Right kidney (tissue), 1 donor: ENCODE data around the gene CLEC4G.

Experiments
- DNase-seq: peaks from one replicate; pipeline ENCODE4 v3.0.0-alpha.2; 2016

CLEC4G gene

DNA sequence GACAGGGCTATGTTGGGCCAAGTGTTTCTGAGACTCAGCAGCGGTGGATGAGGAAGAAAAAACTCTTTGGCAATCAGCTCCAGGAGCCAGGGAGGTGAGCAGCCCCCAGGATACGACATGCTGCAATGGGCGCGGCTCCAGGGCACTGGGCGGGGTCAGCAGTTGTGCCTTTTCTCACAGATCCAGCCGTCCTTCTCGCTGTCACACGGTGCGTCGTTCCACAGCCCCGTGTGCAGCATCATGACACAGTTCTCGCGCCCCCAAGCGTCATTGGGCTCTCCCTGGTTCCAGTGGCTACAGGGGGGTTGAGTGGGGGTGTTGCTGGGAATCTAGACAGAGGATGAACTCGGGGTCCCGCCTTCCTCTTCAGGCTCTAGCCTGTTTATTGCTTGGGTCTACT is 2.7 kb downstream of the CLEC4G start:
- no peak for DNase-seq

DNA sequence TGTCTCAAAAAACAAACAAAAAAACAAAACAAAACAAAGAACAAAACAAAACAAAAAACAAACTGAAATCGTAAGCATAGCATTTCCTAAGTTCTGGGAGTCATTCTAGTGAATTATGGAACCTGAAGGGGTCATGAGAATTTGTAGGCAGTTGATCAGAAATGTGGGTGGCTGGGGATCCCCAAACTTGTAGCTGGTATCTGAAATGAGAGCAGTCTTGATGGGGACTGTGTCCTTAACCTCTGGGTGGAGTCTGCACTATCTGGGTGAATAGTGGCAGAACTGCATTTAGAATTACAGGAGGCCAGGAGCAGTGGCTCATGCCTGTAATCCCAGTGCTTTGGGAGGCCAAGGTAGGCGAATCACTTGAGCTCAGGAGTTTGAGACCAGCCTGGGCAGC is 6.1 kb downstream of the CLEC4G start:
- DNase-seq: no peak

DNA sequence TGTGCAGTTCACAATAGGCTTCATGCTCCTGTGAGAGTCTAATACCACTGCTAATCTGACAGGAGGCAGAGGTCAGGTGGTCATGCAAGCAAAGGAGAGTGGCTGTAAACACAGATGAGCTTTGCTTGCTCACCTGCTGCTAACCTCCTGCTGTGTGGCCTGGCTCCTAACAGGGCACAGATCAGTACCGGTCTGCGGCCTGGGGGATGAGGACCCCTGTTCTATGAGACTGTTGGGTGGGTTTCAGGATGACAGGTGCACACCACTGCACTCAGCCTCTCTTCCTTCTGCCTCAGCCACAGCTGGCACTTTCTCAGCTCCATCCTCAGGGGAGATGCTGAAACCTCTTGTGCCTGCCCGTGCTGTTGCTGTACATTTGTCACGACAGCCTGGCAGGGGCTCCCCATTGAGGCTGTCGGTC is 9.7 kb downstream of the CLEC4G start:
- DNase-seq: no peak

DNA sequence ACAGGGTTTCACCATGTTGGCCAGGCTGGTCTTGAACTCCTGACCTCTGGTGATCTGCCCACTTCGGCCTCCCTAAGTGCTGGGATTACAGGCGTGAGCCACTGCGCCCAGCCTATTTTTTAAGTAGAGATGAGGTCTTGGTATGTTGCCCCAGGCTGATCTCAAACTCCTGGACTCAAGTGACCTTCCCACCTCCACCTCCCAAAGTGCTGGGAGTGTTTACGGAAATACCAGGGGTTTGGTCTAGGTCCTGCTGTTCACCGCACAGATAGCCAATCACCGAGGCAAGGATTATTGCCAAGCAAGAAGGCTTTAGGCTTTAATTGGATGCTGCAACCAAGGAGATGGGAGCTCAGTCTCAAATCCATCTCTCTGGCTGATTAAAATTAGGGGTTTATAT is 11.6 kb downstream of the CLEC4G start:
- DNase-seq: no peak

DNA sequence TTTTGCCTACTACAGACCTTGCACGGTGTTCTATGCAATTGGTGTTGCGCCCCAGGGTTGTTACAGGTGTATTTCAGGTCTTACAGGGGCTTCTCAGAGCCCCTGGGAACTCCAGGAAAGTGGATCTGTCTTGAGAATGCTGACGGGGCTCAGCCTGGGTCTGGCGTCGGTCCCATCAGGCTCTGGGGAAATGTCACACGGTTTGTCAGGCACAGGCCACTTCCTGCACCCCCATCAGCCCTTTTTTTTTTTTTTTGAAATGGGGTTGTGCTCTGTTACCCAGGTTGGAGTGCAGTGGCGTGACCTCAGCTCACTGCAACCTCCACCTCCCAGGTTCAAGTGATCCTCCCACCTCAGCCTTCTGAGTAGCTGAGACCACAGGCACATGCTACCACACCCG is 13.2 kb downstream of the CLEC4G start:
- DNase-seq: no peak

DNA sequence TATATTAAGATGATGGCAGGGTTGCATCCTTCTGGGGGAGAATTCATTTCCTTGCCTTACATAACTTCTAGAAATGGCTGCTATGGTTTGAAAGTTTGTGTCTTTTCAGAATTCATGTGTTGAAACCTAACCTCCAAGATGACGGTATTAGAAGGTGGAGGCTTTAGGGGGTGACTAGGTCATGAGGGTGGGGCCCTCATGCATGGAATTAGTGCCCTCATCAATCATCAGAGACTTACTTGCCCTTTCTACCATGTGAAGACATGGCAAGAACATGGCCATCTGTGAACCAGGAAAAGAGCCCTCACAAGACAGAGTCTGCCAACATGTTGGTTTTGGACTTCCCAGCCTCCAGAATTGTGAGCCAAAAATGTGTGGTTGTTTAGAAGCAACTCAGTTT is 15.1 kb downstream of the CLEC4G start:
- no peak for DNase-seq

DNA sequence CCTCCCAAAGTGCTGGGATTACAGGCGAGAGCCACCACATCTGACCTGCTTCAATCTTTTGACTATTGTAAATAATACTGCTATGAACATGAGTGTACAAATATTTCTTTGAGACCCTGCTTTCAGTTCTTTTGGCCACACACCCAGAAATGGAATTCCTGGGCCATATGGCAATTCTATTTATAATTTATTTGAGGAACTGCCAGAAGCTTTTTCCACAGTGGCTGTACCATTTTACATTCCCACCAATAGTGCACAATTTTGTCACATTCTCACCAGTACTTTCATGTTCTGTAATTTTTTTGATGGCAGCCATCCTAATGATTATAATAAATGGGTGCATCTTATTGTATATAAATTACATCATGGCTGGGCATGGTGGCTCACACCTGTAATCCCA is 16.2 kb downstream of the CLEC4G start:
- DNase-seq: no peak

DNA sequence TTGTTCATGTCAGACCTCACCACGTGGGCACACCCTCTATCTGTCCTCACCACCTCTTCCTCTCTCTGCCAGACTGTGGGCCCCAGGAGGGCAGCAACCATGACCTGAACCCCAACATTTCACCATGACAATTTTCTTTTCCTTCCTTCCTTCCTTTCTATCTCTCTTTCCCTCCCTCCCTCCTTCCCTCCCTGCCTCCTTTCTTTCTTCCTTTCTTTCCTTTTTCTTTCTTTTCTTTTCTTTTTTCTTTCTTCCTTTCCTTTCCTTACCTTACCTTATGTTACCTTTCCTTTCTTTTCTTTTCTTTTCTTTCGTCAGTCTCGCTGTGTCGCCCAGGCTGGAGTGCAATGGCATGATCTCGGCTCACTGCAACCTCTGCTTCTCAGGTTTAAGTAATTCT is 21.3 kb downstream of the CLEC4G start:
- DNase-seq: no peak

DNA sequence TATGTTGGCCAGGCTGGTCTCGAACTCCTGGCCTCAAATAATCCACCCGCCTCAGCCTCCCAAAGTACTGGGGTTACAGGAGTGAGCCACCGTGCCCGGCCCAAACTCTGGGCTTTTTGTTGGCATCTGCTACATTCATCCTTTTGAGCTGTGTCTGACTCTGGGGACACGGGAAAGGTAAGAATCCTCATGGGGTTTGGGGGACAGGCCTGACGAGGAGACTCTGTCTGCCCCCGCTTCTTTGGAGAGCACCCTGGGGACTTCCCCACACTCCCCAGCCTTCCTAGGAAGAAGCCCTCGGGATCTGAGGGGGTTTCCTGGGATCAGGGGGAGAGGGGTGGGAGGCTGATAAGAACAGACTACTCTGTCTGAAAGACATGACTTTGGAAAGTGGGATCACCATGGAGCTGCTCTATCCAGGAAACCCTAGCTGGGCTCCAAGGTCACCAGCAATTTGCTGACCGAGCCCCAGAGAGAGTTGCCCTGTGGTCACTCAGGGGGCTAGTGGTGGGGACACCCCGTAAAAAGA is 21.9 kb downstream of the CLEC4G start:
- DNase-seq: no peak

DNA sequence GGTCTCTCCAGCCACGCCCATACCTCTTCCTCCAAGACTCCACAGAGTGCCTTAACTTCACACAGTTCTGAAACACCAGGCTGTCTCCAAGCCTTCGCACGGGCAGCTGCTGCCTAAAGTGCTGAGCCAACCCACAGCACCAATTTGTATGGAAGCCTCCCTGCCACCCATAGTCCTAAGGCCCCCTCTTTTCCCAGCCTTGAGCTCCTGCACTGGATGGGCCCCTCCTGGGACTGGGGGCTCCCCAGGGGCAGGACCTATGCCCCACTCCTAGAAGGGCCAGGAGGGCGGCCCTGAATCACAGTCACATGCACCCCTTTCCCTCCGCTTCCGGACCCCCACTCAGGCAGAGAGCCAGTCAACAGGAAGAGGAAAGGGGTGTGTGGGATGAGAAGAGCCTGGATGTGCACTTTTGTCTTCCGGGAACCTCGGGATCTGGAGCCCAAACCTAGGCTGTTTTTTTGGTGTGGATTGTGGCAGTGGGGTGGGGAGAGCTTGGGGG is 24.9 kb downstream of the CLEC4G start:
- no peak for DNase-seq

DNA sequence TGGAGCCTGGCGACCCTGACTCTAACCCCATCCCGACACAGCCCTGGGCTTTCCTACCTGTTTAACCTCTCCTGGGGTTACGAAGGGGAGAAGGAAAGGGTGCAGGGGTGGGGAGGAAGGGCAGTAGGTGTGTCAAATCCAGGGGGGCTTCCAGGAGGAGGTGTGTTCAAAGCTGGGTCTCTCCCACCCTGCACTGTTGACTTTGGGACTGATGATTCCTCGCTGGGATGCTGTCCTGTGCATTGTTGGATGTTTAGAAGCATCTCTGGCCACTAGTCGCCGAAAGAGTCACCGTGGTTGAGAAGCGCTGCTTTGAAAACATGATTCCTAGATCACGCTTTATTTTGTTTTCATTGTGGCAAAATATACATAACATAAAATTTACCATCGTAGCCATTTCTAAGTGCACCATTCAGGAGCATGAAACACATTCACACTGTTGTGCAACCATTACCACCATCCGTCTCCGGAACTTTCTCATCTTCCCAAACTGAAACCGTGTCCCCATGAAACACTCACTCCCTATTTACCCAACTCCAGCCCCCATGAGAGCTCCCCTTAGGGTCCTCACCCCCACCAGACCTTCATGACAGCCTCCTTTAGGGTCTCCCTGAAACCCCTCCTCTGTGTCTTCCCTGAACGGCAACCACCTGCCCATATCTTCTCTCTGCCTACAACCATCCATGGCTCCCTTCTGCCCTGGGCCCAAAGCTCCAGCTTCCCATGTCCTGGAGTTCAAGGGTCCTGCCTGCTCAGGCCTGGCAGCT is 25.5 kb downstream of the CLEC4G start:
- DNase-seq: no peak

DNA sequence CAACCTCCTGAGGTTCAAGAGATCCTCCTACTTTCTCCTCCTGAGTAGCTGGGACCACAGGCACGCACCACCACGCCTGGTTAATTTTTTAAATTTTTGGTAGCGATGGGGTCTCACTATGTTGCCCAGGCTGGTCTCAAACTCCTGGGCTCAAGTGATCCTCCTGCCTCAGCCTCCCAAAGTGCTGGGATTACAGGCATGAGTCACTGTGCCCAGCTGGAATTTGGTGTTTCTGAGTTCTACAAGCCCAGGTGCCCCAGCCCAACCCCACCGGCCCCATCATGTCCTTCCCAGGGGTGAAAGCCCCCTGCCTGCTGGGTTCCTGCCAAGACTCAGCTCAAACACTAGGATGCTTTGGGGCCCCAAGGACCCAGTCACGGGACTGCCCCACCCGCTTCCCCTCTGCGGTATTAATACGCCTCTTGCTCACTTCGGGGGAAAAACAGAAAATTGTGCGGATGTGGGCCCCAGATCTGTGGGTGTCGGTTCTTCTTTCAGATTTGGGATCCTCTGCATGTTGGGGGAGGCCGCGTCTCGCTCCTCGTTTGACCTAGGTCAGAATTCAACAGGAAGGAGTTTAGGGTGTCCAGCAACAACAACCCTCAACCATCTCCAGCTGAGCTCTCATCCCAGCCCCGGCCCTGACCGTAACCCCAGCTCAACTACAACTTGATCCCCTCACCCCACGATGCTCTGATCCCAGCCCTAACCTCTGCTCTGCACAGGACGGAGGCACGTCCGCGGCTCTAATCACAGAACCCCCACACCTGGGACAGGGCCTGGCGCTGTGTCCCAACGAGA is 26.3 kb downstream of the CLEC4G start:
- no peak for DNase-seq

DNA sequence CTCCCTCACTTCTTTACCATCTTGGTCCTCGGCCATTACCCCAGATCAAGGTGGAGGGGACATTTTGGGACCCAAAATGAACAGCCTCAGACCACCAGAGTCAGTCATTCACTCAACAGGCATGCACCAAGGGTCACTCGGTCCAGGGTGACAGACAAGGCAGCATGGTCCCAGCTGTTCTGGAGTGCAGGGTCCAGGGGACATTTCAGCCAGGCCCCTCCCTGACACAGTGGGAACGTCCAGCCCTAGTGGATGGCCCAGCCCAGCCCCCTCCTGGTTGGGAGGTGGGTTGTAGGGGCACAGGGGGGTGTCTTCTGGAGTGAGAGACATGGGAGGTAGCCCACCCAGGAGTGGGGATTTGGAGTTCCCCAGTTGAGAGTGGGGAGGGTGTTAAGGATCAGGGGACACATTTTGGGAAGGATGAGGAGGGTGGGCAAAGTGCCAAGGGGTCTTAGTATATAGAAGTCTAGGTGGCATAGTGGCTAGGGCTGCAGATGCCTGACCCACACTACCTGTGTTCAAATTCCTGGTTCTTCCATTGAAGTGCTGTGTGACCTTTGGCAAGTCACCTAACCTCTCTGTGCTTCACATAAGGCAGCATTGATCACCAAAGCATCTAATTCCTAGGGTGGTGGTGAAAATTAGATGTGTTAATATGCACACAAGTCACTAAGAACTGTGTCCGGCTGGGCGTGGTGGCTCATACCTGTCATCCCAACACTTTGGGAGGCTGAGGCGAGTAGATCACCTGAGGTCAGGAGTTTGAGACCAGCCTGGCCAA is 27.4 kb downstream of the CLEC4G start:
- DNase-seq: no peak

DNA sequence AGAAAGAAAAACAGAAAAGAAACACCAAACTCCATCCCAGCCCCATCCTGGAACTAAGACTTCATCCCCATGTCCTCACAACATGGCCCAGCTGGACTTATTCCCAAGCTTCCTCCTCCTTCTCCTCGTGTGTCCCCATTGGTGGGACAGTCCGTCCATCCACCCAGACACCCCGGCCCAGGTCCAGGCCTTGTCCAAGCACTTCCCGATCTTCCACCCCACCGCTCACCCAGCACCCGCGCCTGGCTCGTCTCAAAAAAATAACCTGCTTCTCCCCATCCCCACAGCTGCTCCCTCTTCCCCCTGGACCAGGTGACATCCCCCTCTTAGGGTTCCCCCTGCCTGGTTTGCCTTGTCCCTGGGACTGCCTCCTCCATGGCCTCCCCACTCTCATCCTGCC is 28.6 kb downstream of the CLEC4G start:
- DNase-seq: no peak

DNA sequence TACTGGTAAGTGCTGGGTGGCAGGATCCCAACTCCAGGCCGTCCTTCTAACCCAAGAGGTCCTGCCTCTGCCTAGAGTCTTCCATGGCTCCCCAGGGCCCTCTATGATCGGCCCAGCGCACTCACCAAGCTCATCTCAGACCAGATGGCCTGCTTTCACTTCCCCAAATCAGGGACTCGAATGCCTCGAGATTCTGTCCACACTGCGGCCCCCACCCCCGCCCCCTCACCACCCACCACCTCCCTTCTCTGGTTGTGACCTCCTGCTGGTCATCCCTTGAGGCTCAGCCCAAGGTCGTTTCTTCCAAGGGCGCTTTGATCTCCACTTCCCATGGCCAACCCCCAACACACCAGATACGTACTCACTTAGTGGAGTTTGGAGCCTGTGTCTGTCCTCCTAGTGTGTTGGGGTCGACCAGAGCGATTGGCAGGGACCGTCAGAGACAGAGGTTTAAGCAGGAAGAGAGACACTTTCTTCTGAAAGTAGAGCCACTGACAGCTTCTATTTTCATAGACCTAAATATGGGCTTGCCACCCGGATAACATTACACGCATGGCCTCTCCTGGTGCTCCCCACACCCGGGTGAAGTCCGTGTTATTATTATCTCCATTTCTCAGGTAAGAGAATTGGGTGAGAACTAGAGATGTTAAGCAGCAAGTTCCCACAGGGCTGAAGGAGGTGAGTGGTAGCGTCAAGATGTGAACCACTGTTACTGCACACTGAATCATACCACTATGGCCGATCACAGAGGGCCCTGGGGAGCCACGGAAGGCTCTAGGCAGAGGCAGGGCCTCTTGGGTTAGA is 30.1 kb downstream of the CLEC4G start, which contains the start of gene FCER2:
Gene FCER2 (minus strand): TSS at position 478 of the 804 bp plus-strand sequence. CDS start 2,371 bp downstream, outside the sequence.
- no peak for DNase-seq

DNA sequence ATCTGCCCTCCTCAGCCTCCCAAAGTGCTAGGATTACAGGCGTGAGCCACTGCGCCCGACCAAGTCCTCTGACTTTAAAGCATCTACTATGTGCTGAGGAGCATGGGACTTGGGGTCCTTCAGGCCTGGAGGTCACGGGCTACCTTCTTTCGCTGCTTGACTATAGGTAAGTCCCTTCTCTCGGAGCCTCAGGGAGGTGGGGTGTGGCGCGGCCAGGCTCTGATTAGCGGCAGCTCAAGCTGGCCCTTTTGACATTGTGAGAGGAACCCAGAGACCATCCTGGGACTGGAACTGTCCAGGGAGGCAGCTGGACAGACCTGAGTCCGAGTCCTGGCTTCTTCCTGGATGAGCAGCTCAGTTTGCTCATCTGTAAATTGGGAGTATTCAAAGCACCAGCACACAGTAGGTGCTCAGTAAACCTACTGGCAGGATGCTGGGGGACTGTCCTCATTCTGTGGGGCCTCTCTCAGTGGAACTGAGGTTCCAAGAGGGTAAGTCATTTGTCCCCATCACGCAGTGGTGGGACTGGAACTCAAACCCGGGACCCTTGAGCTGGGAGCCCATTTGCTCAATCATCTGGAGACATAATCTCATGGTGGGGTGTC is 30.8 kb downstream of the CLEC4G start:
- no peak for DNase-seq

DNA sequence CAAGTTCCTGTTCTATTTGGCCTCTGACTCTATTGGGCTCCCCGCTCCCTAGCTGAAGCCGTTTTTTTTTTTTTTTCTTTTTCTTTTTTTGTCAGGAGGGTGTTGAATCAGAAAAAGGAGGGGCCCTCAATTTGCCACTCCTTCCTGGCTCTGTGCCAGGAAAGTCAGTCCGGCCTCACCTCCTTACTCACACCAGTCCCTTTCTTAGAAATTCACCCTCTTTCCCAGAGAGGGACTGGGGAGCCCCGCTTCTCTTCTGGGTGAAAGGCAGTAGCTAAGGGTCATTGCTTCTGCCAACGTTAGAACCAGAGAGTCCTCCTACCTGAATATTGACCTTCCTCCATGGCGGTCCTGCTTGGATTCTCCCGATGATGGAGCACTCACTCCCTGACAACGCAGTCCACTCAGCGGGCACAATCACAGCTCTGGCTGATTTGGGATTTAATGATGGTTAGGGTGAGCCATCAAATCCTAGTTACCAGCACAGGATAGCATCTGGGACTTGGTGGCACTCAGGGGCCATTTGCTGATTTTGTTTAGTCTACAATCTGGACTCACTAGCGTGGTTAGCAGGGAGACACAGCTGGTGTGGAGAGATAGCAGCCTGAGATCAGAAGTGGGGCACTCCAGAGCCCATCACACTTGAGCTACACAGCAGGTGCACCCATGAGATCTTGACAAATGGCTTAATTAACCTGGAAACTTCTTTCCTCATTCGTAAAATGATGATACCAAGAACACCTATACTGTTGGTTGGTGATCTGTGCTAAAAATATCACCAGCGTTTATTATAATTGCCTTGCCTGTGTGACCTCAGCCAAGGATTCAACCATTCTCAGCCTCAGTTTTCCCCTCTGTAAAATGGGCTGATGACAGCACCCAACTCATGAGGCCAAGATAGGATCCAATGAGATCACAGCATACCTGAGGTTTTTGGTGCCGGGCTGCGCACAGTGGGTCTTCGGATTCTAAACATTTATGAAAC is 32.2 kb downstream of the CLEC4G start:
- DNase-seq: no peak

DNA sequence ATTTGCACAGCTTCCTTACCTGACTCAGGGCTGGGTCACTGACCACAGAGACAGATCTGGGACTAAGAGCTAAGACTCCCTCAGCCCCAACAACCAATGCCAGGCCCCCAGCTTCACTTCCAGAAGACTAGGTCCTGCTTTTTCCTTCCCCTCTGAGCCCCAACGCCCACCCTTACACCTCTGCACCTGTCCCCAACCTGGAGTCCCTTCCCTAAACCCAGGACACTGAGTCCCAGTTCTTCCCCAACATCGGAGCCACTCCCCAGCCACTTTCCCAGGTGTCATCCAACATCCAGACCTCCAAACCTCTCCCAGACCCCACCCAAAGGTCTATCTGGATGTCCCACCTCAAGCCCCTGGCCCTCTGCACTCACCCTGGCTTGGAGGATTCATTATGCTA is 32.9 kb downstream of the CLEC4G start:
- DNase-seq: no peak

DNA sequence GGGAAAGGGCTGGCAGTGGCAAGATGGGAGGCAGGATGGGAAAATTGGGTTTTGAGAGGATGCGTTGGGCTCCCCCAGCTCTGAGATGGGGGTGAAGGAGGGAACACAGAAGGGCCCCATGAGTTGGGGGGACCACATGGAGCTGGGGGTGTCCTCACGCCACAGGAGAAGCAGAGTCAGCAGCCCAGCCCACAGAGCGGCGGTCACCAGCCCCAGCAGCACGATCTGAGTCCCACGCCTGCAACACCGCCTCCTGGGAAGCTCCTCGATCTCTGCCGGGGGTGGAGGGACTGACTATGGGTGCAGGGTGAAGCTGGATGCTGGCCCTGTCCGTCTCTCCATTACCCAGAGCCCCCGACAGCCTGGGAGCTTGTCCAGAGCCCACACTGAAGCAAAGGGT is 33.3 kb downstream of the CLEC4G start:
- no peak for DNase-seq

DNA sequence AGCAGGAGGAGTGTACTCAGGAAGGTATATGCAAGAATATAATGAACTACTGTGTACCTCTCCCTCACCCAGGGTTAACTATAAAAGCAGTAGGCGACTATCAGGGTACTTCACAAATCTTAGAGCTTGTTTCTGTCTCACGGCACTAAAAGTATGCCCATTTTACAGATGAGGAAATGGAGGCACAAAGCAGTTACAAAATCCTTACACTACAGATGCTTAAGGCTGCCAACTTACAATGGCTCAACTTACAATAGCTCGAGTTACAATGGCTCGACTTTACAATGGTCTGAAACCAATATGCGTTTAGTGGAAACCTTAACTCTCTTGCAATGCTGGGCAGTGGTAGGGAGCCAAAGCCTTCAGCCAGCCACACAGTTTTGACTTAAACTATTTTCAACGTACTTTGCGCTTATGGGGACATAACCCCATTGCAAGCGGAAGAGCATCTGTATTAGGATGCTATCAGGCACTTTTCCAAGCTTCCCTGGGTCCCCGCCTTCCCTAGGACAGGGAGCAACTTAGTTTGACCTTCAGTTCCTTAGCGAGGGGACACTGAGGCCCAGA is 34.1 kb downstream of the CLEC4G start:
- DNase-seq: no peak
